Measurements from ENCODE around the gene DGKH. TPM values are rescaled to one million over a fixed set of nuclear protein-coding genes. Genes with fewer than 3 reads are reported as not detected.
"Not testable (repeated sequence)": the region's sequence is repeated elsewhere in the genome, so short reads cannot be mapped to it uniquely, and the experiment has no call there.

Gene DGKH
- total and polyA plus RNA-seq, 5 donors = 2.0 to 12.1 (median 6.3) TPM

DNA sequence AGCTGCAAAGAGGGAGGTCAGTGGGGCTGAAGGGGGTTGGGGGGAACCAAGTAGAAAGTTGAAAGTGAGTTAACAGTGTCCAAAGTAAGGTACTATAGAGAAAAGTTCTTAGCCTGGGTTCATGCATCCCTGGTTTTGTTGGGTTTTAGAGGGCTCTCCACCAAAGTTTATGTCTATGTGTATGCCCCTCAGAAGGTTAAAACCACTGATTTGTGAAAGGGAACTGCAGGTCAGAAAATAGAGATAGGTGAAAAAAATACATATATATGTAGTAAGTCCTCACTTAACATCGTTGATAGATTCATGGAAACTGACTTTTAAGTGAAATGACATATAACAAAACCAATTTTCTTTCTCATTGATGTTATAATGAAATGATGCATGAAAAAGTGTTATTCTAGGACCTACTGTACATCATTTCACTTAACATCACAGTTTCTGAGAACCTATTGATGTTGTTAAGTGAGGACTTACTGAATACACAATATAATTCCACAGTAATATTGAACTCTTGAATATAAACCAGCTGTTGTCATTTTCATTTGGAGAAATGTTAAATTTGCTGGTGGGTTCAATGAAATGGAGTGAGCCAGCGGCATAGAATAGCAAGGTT is 9.6 kb downstream of the DGKH start:
- no peaks in the 10 kb centered on the region for H3K9me3 ChIP-seq (ENCODE audit: control insufficient read depth, low read length)
- no peaks in the 10 kb centered on the region for H3K27me3 ChIP-seq (ENCODE audit: control insufficient read depth, insufficient read depth)
- intact Hi-C loops (cut with DNase I) = no loop called here
- no peak overlapping the region for H3K27ac ChIP-seq (ENCODE audit: low read length)
- 98% methylated on average over 2 of the region's 2 CpGs for WGBS
- DNase-seq (no peak), ATAC-seq (no peak)
- peaks cover 2% of the 10 kb centered on the region for H3K4me1 ChIP-seq (ENCODE audit: control insufficient read depth, insufficient read depth, low read length)
- H3K4me3 ChIP-seq (ENCODE audit: low read length) = no peak overlapping the region

DNA sequence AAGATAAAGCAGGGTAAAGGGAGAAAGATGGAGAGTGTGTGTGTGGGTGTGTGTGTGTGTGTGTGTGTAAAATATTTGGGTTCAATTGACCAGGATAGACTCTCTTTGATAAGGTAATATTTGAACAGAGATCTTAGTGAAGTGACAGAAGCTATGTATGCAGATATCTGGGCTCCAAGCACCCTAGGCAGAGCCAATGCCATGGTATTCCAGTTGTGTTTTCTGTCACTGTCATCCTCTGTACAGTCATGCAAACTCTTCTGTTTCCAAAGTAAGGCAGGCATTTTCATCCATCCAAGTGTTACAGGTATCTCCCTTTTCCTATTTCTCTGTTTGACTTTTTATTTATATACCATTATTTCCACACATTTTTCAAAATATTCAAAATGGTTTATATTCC is 13.5 kb downstream of the DGKH start:
- Histone ChIP-seq H3K27me3 (ENCODE audit: control insufficient read depth, insufficient read depth) (no peaks in the 10 kb centered on the region), H3K27ac (ENCODE audit: low read length) (no peak overlapping the region), H3K4me1 (ENCODE audit: control insufficient read depth, insufficient read depth, low read length) (peaks cover 2% of the 10 kb centered on the region), H3K9me3 (ENCODE audit: control insufficient read depth, low read length) (no peaks in the 10 kb centered on the region), H3K4me3 (ENCODE audit: low read length) (no peak overlapping the region)
- intact Hi-C loops (cut with DNase I) = no loop called here
- no peak for ATAC-seq
- DNase-seq = no peak

DNA sequence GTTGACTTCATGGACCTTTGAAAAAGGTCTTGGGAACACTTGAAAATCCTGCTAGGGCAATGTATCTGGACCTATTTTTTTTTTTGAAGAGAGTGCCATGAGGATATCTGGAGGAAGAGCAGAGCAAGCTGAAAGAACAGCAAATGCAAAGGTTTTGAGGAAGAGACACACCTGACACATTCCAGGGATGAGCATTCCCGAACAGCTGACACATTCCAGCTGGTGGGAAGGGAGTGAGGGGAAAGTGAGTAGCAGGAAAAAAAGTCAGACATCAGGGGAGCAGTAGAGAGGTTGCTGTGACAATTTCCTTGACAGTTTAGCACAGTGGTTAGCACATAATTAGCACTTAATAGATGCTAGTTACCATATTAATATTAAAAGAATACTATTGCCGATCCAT is 14.7 kb downstream of the DGKH start:
- ATAC-seq (no peak), DNase-seq (no peak)
- Histone ChIP-seq H3K4me1 (ENCODE audit: control insufficient read depth, insufficient read depth, low read length) (peaks cover 2% of the 10 kb centered on the region), H3K9me3 (ENCODE audit: control insufficient read depth, low read length) (no peaks in the 10 kb centered on the region), H3K27ac (ENCODE audit: low read length) (no peak overlapping the region), H3K27me3 (ENCODE audit: control insufficient read depth, insufficient read depth) (no peaks in the 10 kb centered on the region), H3K4me3 (ENCODE audit: low read length) (no peak overlapping the region)
- intact Hi-C loops (cut with DNase I) = no loop called here
- WGBS = 81% methylated on average over 2 of the region's 2 CpGs

DNA sequence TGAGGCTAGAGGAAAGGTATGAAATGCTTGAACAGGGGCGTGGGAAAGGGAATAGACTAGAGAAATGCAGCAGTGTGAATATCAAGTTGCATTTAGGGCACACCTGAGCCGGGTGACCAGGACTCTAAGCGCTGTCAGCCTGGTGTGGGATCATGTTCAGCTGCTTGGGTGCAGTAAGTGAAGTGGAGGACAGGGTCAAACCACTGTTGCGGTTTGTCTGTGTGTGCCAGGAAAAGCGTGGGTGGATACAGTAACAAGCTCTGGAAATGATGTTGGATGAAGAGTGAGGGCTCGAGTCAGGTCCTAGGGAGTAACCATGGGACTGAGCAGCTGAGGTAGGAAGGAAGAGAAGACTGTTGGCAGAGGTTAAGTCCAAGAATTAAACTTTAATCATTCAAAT is 15.8 kb downstream of the DGKH start:
- Histone ChIP-seq H3K9me3 (ENCODE audit: control insufficient read depth, low read length) (no peaks in the 10 kb centered on the region), H3K4me1 (ENCODE audit: control insufficient read depth, insufficient read depth, low read length) (peaks cover 2% of the 10 kb centered on the region), H3K27me3 (ENCODE audit: control insufficient read depth, insufficient read depth) (no peaks in the 10 kb centered on the region), H3K27ac (ENCODE audit: low read length) (no peak overlapping the region), H3K4me3 (ENCODE audit: low read length) (no peak overlapping the region)
- intact Hi-C loops (cut with DNase I) = no loop called here
- DNase-seq (peak in 1 of 3 donors; percentile 36), ATAC-seq (no peak)
- 66% methylated on average over 6 of the region's 6 CpGs for WGBS

DNA sequence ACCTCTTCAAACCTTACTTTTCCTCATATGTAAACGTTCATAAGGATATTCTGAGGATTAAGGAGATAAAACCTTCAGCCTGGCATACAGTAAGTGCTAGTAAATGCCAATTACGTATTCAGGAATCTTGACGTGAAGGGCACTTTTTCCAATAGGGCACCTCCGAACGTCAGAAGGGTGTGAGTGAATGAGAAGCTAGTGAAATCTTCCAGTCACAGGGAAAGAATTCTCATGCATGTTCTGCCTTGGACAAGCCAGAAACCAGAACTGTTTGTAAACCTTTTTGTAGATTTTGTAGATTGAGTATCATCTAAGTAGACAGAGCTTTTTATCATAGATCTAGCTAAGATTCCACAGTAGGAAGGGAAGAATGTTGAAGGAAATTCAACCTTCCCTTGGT is 16.5 kb downstream of the DGKH start:
- ATAC-seq = no peak
- intact Hi-C loops (cut with DNase I) = no loop called here
- DNase-seq = no peak
- Histone ChIP-seq H3K9me3 (ENCODE audit: control insufficient read depth, low read length) (no peaks in the 10 kb centered on the region), H3K27ac (ENCODE audit: low read length) (no peak overlapping the region), H3K4me1 (ENCODE audit: control insufficient read depth, insufficient read depth, low read length) (peaks cover 2% of the 10 kb centered on the region), H3K4me3 (ENCODE audit: low read length) (no peak overlapping the region), H3K27me3 (ENCODE audit: control insufficient read depth, insufficient read depth) (no peaks in the 10 kb centered on the region)
- 84% methylated on average over 5 of the region's 5 CpGs for WGBS

DNA sequence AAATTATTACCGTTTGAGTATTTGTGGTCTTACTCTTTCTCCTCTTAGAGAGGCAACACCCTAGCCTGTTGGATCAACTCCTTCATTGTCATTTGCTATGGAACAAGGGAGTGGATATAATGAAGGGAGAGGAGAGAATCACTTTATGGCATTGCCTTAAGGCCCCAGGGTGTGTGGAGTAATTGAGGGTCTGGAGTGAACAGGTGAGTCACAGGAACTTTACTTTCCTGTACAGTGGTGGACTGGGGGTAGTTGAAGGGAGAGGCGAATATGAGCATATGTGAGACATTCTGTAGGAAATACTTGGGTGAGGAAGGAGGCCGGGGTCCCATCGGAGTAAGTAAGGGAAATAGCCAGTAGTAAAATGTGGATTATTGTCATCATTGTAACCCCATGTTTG is 17.0 kb downstream of the DGKH start:
- WGBS = 93% methylated on average over 4 of the region's 4 CpGs

DNA sequence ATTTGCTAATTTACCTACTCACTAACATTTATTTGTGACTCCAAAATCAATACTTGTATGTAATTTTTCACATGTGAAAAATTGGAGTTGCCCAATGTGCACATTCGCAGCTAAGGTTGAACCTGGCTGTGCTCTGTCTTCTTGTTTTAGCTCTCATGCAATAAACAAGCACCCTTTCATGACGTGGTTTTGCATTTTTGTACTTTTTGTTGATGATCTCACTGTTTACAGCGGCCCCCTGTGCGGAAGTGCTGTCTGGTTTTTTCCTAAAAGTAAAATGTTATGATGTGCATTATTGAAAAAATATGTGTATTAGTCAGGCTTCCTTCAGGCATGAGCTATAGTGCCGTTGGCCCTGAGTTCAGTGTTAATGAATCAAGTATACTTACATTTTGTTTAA is 18.1 kb downstream of the DGKH start:
- Histone ChIP-seq H3K27me3 (ENCODE audit: control insufficient read depth, insufficient read depth) (no peaks in the 10 kb centered on the region), H3K9me3 (ENCODE audit: control insufficient read depth, low read length) (no peaks in the 10 kb centered on the region), H3K4me1 (ENCODE audit: control insufficient read depth, insufficient read depth, low read length) (peaks cover 2% of the 10 kb centered on the region), H3K4me3 (ENCODE audit: low read length) (no peak overlapping the region), H3K27ac (ENCODE audit: low read length) (no peak overlapping the region)
- DNase-seq = no peak
- no peak for ATAC-seq
- 75% methylated on average over 5 of the region's 5 CpGs for WGBS
- intact Hi-C loops (cut with DNase I) = no loop called here

More for the DNA sequence above, 17.0 kb downstream of the DGKH start:
- H3K4me1 ChIP-seq (ENCODE audit: control insufficient read depth, insufficient read depth, low read length) = peaks cover 2% of the 10 kb centered on the region
- intact Hi-C loops (cut with DNase I) = no loop called here
- no peak for ATAC-seq
- H3K4me3 ChIP-seq (ENCODE audit: low read length) = no peak overlapping the region
- DNase-seq = no peak
- no peaks in the 10 kb centered on the region for H3K27me3 ChIP-seq (ENCODE audit: control insufficient read depth, insufficient read depth)
- no peak overlapping the region for H3K27ac ChIP-seq (ENCODE audit: low read length)
- H3K9me3 ChIP-seq (ENCODE audit: control insufficient read depth, low read length) = no peaks in the 10 kb centered on the region

DNA sequence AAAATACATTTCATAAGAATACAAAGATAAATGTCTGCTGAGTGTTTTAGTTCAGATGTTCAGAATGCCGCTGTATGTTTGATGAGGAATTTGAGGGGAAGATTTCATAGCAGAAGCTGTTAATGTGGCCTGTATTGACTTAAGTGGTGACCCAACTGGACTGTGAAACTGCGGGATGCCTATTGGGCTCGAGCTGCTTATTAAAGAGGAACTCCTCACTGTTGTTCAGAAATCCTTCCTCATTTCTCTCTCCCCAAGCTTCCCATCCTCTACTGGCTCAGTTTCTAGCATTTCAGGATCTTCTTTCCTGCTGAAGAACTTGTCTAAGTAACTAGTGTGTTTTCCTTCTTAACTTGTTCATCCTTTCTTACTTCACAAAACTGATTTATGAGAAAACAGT is 20.4 kb downstream of the DGKH start:
- DNase-seq (no peak), ATAC-seq (no peak)
- Histone ChIP-seq H3K27me3 (ENCODE audit: control insufficient read depth, insufficient read depth) (no peaks in the 10 kb centered on the region), H3K27ac (ENCODE audit: low read length) (no peak overlapping the region), H3K4me3 (ENCODE audit: low read length) (no peak overlapping the region), H3K4me1 (ENCODE audit: control insufficient read depth, insufficient read depth, low read length) (no peaks in the 10 kb centered on the region), H3K9me3 (ENCODE audit: control insufficient read depth, low read length) (no peaks in the 10 kb centered on the region)
- intact Hi-C loops (cut with DNase I) = no loop called here
- 70% methylated on average over 3 of the region's 3 CpGs for WGBS

DNA sequence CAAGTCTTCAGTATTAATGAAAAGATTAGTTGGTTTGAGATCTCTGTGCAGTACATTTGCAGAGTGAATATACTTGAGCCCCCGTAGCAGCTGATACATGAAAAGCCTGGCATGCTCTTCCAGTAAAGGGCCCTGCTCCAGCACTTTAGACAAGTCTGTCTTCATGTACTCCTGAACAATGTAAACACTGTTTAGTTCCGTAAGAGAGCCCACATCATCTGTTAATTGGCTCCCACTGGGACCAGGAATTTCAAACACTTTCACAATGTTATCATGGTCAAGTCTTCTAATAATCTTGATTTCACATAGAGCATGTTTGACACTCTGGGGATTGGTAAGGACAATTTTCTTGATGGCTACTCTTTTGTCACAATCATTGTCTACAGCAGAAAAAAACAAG is 22.2 kb downstream of the DGKH start:
- DNase-seq; intact Hi-C loops (cut with DNase I); H3K27ac ChIP-seq (ENCODE audit: low read length); H3K27me3 ChIP-seq (ENCODE audit: control insufficient read depth, insufficient read depth); H3K4me3 ChIP-seq (ENCODE audit: low read length); ATAC-seq; H3K4me1 ChIP-seq (ENCODE audit: control insufficient read depth, insufficient read depth, low read length); H3K9me3 ChIP-seq (ENCODE audit: control insufficient read depth, low read length): not testable (repeated sequence)
- 83% methylated on average over 2 of the region's 2 CpGs for WGBS

DNA sequence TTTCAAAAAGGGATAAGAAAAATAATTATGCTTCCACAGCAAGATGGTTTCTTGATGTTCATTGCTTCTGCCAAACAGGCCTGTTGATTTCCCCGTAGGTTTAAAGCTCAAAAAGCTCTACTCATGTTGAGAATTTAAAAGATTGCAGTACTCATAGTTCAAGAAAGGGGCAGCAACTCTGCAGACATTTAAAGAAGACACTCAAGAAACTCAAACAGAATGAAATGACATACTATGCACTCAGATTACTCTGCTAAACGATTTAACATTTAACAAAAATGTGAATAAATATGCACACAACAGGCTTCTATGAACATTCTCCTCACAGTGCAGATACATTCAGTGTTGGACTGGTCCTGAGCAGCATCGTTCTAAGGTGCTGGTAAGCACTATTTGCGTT is 22.7 kb downstream of the DGKH start:
- H3K4me3 ChIP-seq (ENCODE audit: low read length); intact Hi-C loops (cut with DNase I); ATAC-seq; H3K27me3 ChIP-seq (ENCODE audit: control insufficient read depth, insufficient read depth); DNase-seq; H3K9me3 ChIP-seq (ENCODE audit: control insufficient read depth, low read length); H3K4me1 ChIP-seq (ENCODE audit: control insufficient read depth, insufficient read depth, low read length); H3K27ac ChIP-seq (ENCODE audit: low read length): not testable (repeated sequence)
- 86% methylated on average over 4 of the region's 4 CpGs for WGBS

DNA sequence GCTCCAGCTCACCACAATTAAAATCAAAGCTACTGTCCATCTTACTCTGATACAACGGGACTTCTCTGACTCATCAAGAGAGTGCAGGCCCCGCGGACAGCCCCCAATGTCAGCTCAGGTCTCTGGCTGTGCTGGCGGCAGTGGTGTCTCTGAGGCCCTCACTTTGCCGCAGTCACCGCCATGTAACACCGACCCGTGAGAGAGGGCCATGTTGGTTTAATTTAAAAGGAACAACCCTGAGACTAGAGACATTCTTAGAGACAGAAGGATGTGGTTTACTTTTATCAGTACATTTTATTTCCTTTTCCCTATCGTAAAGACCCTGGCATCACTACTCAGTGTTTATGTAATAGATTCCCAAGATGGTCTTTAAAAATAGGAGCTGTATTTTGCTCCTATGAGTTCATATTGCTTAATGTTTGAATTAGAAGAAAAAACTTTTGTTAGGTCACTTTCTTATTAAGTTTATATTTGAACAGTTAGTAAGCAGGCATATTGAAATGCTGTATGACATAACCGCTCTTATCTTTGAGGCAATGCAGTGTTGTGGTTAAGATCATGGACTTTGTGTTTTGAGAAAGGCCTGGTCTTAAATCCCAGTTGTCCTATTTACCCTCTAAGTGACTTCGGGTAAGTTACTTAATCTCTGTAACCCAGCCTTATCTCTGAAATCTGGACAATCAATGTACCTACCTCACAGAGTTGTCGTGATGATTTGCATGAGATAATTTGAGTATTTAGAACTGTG is 23.4 kb downstream of the DGKH start:
- H3K4me3 ChIP-seq (ENCODE audit: low read length) = no peak overlapping the region
- no peak overlapping the region for H3K27ac ChIP-seq (ENCODE audit: low read length)
- 83% methylated on average over 12 of the region's 12 CpGs for WGBS
- H3K27me3 ChIP-seq (ENCODE audit: control insufficient read depth, insufficient read depth) = no peaks in the 10 kb centered on the region
- peaks cover 2% of the 10 kb centered on the region for H3K4me1 ChIP-seq (ENCODE audit: control insufficient read depth, insufficient read depth, low read length)
- ATAC-seq = no peak
- intact Hi-C loops (cut with DNase I) = no loop called here
- DNase-seq = no peak
- no peaks in the 10 kb centered on the region for H3K9me3 ChIP-seq (ENCODE audit: control insufficient read depth, low read length)

All from right cardiac atrium (tissue), 5 donors.